Breast epithelium (tissue), 4 donors: ENCODE data around the gene SLC35F1. TPM values are rescaled to one million over a fixed set of nuclear protein-coding genes. Genes with fewer than 3 reads are reported as not detected.

ENCODE experiments used
- DNase-seq, 2 donors: peaks; one replicate each; pipeline ENCODE4 v3.0.0-alpha.2; 2019; ENCODE audit warnings: low spot score in 2 of 2
- H3K27ac ChIP-seq, 2 donors: fragments of 200-600 bp; sonication (generic) in 1 of 2; one replicate each; pipeline ENCODE4 v1.5.1; 2016 to 2019; ENCODE audit warnings: mild to moderate bottlenecking in 1 of 2
- H3K27me3 ChIP-seq, 2 donors: fragments of 200-600 bp; sonication (generic) in 1 of 2; one replicate each; pipeline versions ENCODE4 v1.5.1 to v1.6.0; 2017 to 2019; ENCODE audit warnings: control low read depth in 1 of 2, mild to moderate bottlenecking in 1 of 2
- H3K36me3 ChIP-seq: fragments of 200-600 bp; one replicate; pipeline ENCODE4 v1.5.1; 2019
- H3K4me1 ChIP-seq, 2 donors: fragments of 200-600 bp; sonication (generic); one replicate each; pipeline ENCODE4 v1.5.1; 2016 to 2019; ENCODE audit warnings: control low read depth in 1 of 2
- H3K4me3 ChIP-seq, 3 donors: fragments of 200-600 bp; sonication (generic); 1 replicate in 2 of 3; 2 replicates in 1 of 3; pipeline ENCODE4 v1.5.1; 2016 to 2019; ENCODE audit warnings: mild to moderate bottlenecking in 3 of 3, moderate library complexity in 2 of 3
- H3K9me3 ChIP-seq, 2 donors: fragments of 200-600 bp; sonication (generic) in 1 of 2; one replicate each; pipeline ENCODE4 v1.5.1; 2016 to 2019; ENCODE audit warnings: control low read depth in 1 of 2
- CTCF ChIP-seq, 3 donors: fragments of 450-650 bp; IDR thresholded peaks; one replicate each; pipeline ENCODE4 v1.5.1; 2016 to 2017; ENCODE audit warnings: antibody characterized with exemption in 3 of 3, mild to moderate bottlenecking in 3 of 3, moderate library complexity in 3 of 3
- POLR2A ChIP-seq: fragments of 450-650 bp; IDR thresholded peaks from one replicate; pipeline ENCODE4 v1.6.1; 2016; ENCODE audit warnings: antibody characterized with exemption, mild to moderate bottlenecking, moderate library complexity
- POLR2AphosphoS5 ChIP-seq, 3 donors: sonication (generic); formaldehyde crosslinking; IDR thresholded peaks; one replicate each; pipeline ENCODE4 v1.6.1; 2017; ENCODE audit warnings: antibody characterized with exemption in 3 of 3
- intact Hi-C: fragments of 100-400 bp; cut with DNase I; formaldehyde crosslinking; loops from one replicate; pipeline ENCODE4 v1.15.1; 2023; ENCODE audit warnings: low total_unique reads
- total RNA-seq, 3 donors: library from RNA; depleted of rRNA; stranded (reverse); fragments of >200 nt; gene quantifications; one replicate each; pipeline ENCODE4 v1.1.0, GENCODE V29; 2016

Gene SLC35F1
- total RNA-seq, 3 donors from 2014 or later: 0.66 to 2.5 (median 0.80) TPM

- Histone ChIP-seq H3K9me3 (no peaks in the 10 kb centered on the region), H3K36me3 (no peaks in the 10 kb centered on the region), H3K4me1 (no peaks in the 10 kb centered on the region), H3K27me3 (no peaks in the 10 kb centered on the region), H3K4me3 (no peak overlapping the region), H3K27ac (no peak overlapping the region)
- TF ChIP-seq CTCF (IDR thresholded peaks at IDR 0.05) (no peak), POLR2A (no peak), POLR2AphosphoS5 (IDR thresholded peaks at IDR 0.05) (no peak)
- no peak for DNase-seq
- intact Hi-C loops: no loop called here
Observed at GRCh38 chr6:117916483-117916882, 9.4 kb downstream of the SLC35F1 start.

- TF ChIP-seq POLR2A: no peak
- TF ChIP-seq POLR2AphosphoS5 (IDR thresholded peaks at IDR 0.05): no peak
- TF ChIP-seq CTCF (IDR thresholded peaks at IDR 0.05): no peak
- H3K27me3 ChIP-seq: no peaks in the 10 kb centered on the region
- H3K4me3 ChIP-seq: no peak overlapping the region
- H3K4me1 ChIP-seq: no peaks in the 10 kb centered on the region
- no peaks in the 10 kb centered on the region for H3K9me3 ChIP-seq
- H3K36me3 ChIP-seq: no peaks in the 10 kb centered on the region
- intact Hi-C loops: no loop called here
- no peak overlapping the region for H3K27ac ChIP-seq
- no peak for DNase-seq
Observed at GRCh38 chr6:117917176-117917575, 10.1 kb downstream of the SLC35F1 start.

- no peak for DNase-seq
- Histone ChIP-seq H3K9me3 (no peaks in the 10 kb centered on the region), H3K27ac (no peak overlapping the region), H3K4me3 (no peak overlapping the region), H3K27me3 (no peaks in the 10 kb centered on the region), H3K36me3 (no peaks in the 10 kb centered on the region), H3K4me1 (no peaks in the 10 kb centered on the region)
- TF ChIP-seq CTCF (IDR thresholded peaks at IDR 0.05) (no peak), POLR2AphosphoS5 (IDR thresholded peaks at IDR 0.05) (no peak), POLR2A (no peak)
- intact Hi-C loops: no loop called here
Observed at GRCh38 chr6:117918454-117918853, 11.4 kb downstream of the SLC35F1 start.

GRCh38 chr6:117919275-117919674, 12.2 kb downstream of the SLC35F1 start:
- no peak for TF ChIP-seq POLR2A
- no peak for TF ChIP-seq POLR2AphosphoS5 (IDR thresholded peaks at IDR 0.05)
- no peak for TF ChIP-seq CTCF (IDR thresholded peaks at IDR 0.05)
- Histone ChIP-seq H3K9me3 (no peaks in the 10 kb centered on the region), H3K4me3 (no peak overlapping the region), H3K27me3 (no peaks in the 10 kb centered on the region), H3K4me1 (no peaks in the 10 kb centered on the region), H3K36me3 (no peaks in the 10 kb centered on the region), H3K27ac (no peak overlapping the region)
- no peak for DNase-seq
- intact Hi-C loops: no loop called here

- Histone ChIP-seq H3K36me3 (no peaks in the 10 kb centered on the region), H3K27me3 (no peaks in the 10 kb centered on the region), H3K27ac (no peak overlapping the region), H3K4me3 (peak overlapping the region; percentile 13 to 61 (median 43)), H3K4me1 (no peaks in the 10 kb centered on the region), H3K9me3 (no peaks in the 10 kb centered on the region)
- intact Hi-C loops: no loop called here
- DNase-seq: no peak
- TF ChIP-seq POLR2A (no peak), CTCF (IDR thresholded peaks at IDR 0.05) (no peak), POLR2AphosphoS5 (IDR thresholded peaks at IDR 0.05) (no peak)
Observed at GRCh38 chr6:117919775-117920729, 13.0 kb downstream of the SLC35F1 start.
